Hematopoietic multipotent progenitor cell treated with erythropoietin and hydrocortisone succinate and interleukin-3 and kit ligand, for 15 days (in vitro differentiated cells): Measurements from ENCODE around the gene PPFIBP2.

ENCODE experiments used
- DNase-seq: peaks from one replicate; pipeline ENCODE4 v3.0.0-alpha.2; 2015; ENCODE audit warnings: low spot score

Gene PPFIBP2

DNA sequence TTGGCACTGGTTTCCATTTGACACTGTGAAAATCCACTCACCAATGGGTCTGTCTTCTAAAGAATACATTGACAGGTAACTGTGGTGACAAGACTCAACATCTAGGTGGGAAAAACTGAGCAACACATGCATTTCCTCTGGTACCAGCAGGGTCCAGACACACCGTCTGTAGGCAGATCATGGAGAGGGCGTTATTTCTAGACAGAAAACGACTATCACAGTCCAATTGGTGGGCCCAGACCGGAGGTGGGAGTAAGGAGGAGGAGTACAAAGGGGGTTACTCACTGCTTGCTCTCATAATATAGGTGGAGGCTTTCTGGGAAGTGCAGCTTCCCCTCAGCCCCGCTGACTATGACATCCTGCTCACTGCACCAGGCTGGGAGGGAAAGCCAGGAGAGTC is 182.6 kb downstream of the PPFIBP2 start:
- no peak for DNase-seq
